Caco-2 (cell line): ENCODE data around the gene RPN1. TPM values are rescaled to one million over a fixed set of nuclear protein-coding genes. Genes with fewer than 3 reads are reported as not detected.

Experiments
- BruUV-seq: library from RNA; stranded (reverse); fragments of 400-500 nt; replicated peaks from 2 replicates; lab custom pipeline; 2021; lab: Mats Ljungman, UMichigan
- CTCF ChIA-PET: fragments of 300-600 bp; sonication (Branson Sonifier 250); formaldehyde crosslinking; loops from one replicate; lab custom pipeline; 2022; ENCODE audit warnings: antibody characterized with exemption; lab: Charles Lee
- POLR2A ChIA-PET: fragments of 300-600 bp; sonication (Branson Sonifier 250); formaldehyde crosslinking; loops from one replicate; lab custom pipeline; 2022; ENCODE audit warnings: antibody characterized with exemption; lab: Charles Lee
- DNase-seq, 2 experiments: peaks; one replicate each; pipeline versions ENCODE4 v3.0.0 to v3.0.0-alpha.2; 2020 to 2022
- H3K27me3 ChIP-seq: replicated peaks from 2 replicates; pipeline ENCODE4 v1.6.0; 2011; ENCODE audit warnings: low read length; ENCODE audit not compliant: control insufficient read depth, insufficient read depth
- H3K36me3 ChIP-seq: 2 replicates; pipeline ENCODE4 v1.5.1; 2011; ENCODE audit warnings: low read length; ENCODE audit not compliant: control insufficient read depth, insufficient read depth
- H3K4me1 ChIP-seq: fragments of 250-450 bp; sonication (Bioruptor Pico); 2 replicates; pipeline ENCODE4 v1.5.1; 2020; ENCODE audit warnings: mild to moderate bottlenecking
- H3K4me3 ChIP-seq: 2 replicates; pipeline ENCODE4 v1.5.1; 2011; ENCODE audit warnings: low read depth, mild to moderate bottlenecking, control low read depth, low read length
- H3K9me3 ChIP-seq: fragments of 250-450 bp; sonication (Bioruptor Pico); 2 replicates; pipeline ENCODE4 v1.5.1; 2020; ENCODE audit warnings: mild to moderate bottlenecking, moderate library complexity
- H3K27ac Mint-ChIP-seq: one replicate; pipeline ENCODE4 v1.8.0; 2022; ENCODE audit warnings: mixed read lengths; ENCODE audit not compliant: unreplicated experiment
- H3K27me3 Mint-ChIP-seq: one replicate; pipeline ENCODE4 v1.8.0; 2022; ENCODE audit warnings: mixed read lengths; ENCODE audit not compliant: insufficient read depth, unreplicated experiment
- H3K36me3 Mint-ChIP-seq: one replicate; pipeline ENCODE4 v1.8.0; 2022; ENCODE audit warnings: mild to moderate bottlenecking, mixed read lengths; ENCODE audit not compliant: insufficient read depth, unreplicated experiment
- H3K4me1 Mint-ChIP-seq: one replicate; pipeline ENCODE4 v1.8.0; 2022; ENCODE audit warnings: low read depth, mixed read lengths; ENCODE audit not compliant: unreplicated experiment
- H3K4me3 Mint-ChIP-seq: one replicate; pipeline ENCODE4 v1.8.0; 2022; ENCODE audit warnings: mild to moderate bottlenecking, moderate library complexity, mixed read lengths; ENCODE audit not compliant: unreplicated experiment
- H3K9me3 Mint-ChIP-seq: one replicate; pipeline ENCODE4 v1.8.0; 2022; ENCODE audit warnings: mixed read lengths; ENCODE audit not compliant: unreplicated experiment
- CTCF ChIP-seq, 2 experiments: fragments of 200-600 bp in 1 of 2; IDR thresholded peaks; 1 replicate in 1 of 2; 2 replicates in 1 of 2; pipeline versions ENCODE4 v1.5.1 to v1.8.0; 2011 to 2022; ENCODE audit warnings: antibody characterized with exemption in 1 of 2, control low read depth in 1 of 2, inconsistent platforms in 1 of 2, low read depth in 1 of 2, low read length in 1 of 2, mild to moderate bottlenecking in 1 of 2, moderate library complexity in 1 of 2; ENCODE audit not compliant: insufficient read depth in 1 of 2, severe bottlenecking in 1 of 2, unreplicated experiment in 1 of 2
- intact Hi-C: fragments of 100-400 bp; cut with micrococcal nuclease; formaldehyde crosslinking; loops from one replicate; pipeline ENCODE4 v1.10.0; 2022; ENCODE audit not compliant: unreplicated experiment
- total RNA-seq: library from RNA; stranded (reverse); gene quantifications from 2 replicates; pipeline ENCODE4 v1.2.3, GENCODE V29; 2022

RPN1 gene
- total RNA-seq, 1 experiment from 2014 or later, result 282 TPM

GRCh38 chr3:128621931-128622330 lies 28.7 kb downstream of the RPN1 start:
- Histone ChIP-seq H3K27me3 (no peaks in the 10 kb centered on the region), H3K9me3 (no peaks in the 10 kb centered on the region), H3K36me3 (peaks cover 6% of the 10 kb centered on the region), H3K4me1 (no peaks in the 10 kb centered on the region), H3K4me3 (no peak overlapping the region)
- Mint-ChIP-seq H3K9me3 (no peaks in the 10 kb centered on the region), H3K4me3 (no peak overlapping the region), H3K36me3 (peaks cover 88% of the 10 kb centered on the region), H3K27me3 (no peaks in the 10 kb centered on the region), H3K4me1 (peaks cover 11% of the 10 kb centered on the region), H3K27ac (no peak overlapping the region)
- ChIA-PET CTCF (interaction anchor here (0.6 kb wide), 1 partner anchor 31 kb away, joined by 3 read pairs; no protein-coding TSS in a partner anchor), POLR2A (no interaction called here)
- DNase-seq, result no peak
- intact Hi-C loops, result no loop called here
- BruUV-seq, result no TSS peak
- TF ChIP-seq CTCF (IDR thresholded peaks at IDR 0.05; ENCODE audit: insufficient read depth in 1 of 2, low read depth in 1 of 2, low read length in 1 of 2, severe bottlenecking in 1 of 2, unreplicated experiment in 1 of 2), result no peak

GRCh38 chr3:128621234-128621633 lies 29.4 kb downstream of the RPN1 start:
- ChIA-PET POLR2A (no interaction called here), CTCF (interaction anchor here (0.6 kb wide), 1 partner anchor 31 kb away, joined by 3 read pairs; no protein-coding TSS in a partner anchor)
- peaks cover 81% of the 10 kb centered on the region for H3K36me3 Mint-ChIP-seq
- Histone ChIP-seq H3K4me3 (no peak overlapping the region), H3K27me3 (no peaks in the 10 kb centered on the region), H3K4me1 (no peaks in the 10 kb centered on the region), H3K36me3 (peaks cover 5% of the 10 kb centered on the region), H3K9me3 (no peaks in the 10 kb centered on the region)
- no peak overlapping the region for H3K4me3 Mint-ChIP-seq
- no peaks in the 10 kb centered on the region for H3K27me3 Mint-ChIP-seq
- H3K9me3 Mint-ChIP-seq, result no peaks in the 10 kb centered on the region
- DNase-seq, result no peak
- H3K27ac Mint-ChIP-seq, result no peak overlapping the region
- H3K4me1 Mint-ChIP-seq, result peaks cover 11% of the 10 kb centered on the region
- intact Hi-C loops, result no loop called here
- BruUV-seq, result no TSS peak
- no peak for TF ChIP-seq CTCF (IDR thresholded peaks at IDR 0.05; ENCODE audit: insufficient read depth in 1 of 2, low read depth in 1 of 2, low read length in 1 of 2, severe bottlenecking in 1 of 2, unreplicated experiment in 1 of 2)

- H3K4me1 Mint-ChIP-seq, result peaks cover 11% of the 10 kb centered on the region
- no TSS peak for BruUV-seq
- no peaks in the 10 kb centered on the region for H3K9me3 ChIP-seq
- H3K36me3 Mint-ChIP-seq, result peaks cover 72% of the 10 kb centered on the region
- H3K27me3 Mint-ChIP-seq, result no peaks in the 10 kb centered on the region
- DNase-seq, result peak in 1 of 2 experiments; percentile 16
- H3K4me3 ChIP-seq, result no peak overlapping the region
- ChIA-PET POLR2A (no interaction called here), CTCF (interaction anchor here (0.7 kb wide), 1 partner anchor 30 kb away, joined by 3 read pairs; no protein-coding TSS in a partner anchor)
- no peak overlapping the region for H3K27ac Mint-ChIP-seq
- H3K27me3 ChIP-seq, result no peaks in the 10 kb centered on the region
- TF ChIP-seq CTCF (IDR thresholded peaks at IDR 0.05; ENCODE audit: insufficient read depth in 1 of 2, low read depth in 1 of 2, low read length in 1 of 2, severe bottlenecking in 1 of 2, unreplicated experiment in 1 of 2), result no peak
- peaks cover 2% of the 10 kb centered on the region for H3K36me3 ChIP-seq
- no peaks in the 10 kb centered on the region for H3K9me3 Mint-ChIP-seq
- intact Hi-C loops, result no loop called here
- no peaks in the 10 kb centered on the region for H3K4me1 ChIP-seq
- no peak overlapping the region for H3K4me3 Mint-ChIP-seq
These were observed 30.3 kb downstream of the RPN1 start for GRCh38 chr3:128620268-128620691.
